Cardiac muscle cell (in vitro differentiated cells and primary cell): ENCODE data around the gene MFGE8. TPM values are rescaled to one million over a fixed set of nuclear protein-coding genes. Genes with fewer than 3 reads are reported as not detected.

Experiments
- DNase-seq, 2 donors: peaks; one replicate each; pipeline versions ENCODE4 v3.0.0 to v3.0.0-alpha.2; 2010 to 2017; ENCODE audit warnings: low read depth in 1 of 2, low spot score in 1 of 2
- H3K27ac ChIP-seq: fragments of 200-600 bp; sonication (generic); 2 replicates; pipeline ENCODE4 v1.5.1; 2016
- H3K27me3 ChIP-seq: fragments of 200-600 bp; sonication (generic); 2 replicates; pipeline ENCODE4 v1.6.0; 2016; ENCODE audit warnings: control low read depth
- H3K36me3 ChIP-seq: fragments of 200-600 bp; sonication (generic); 2 replicates; pipeline ENCODE4 v1.5.1; 2016; ENCODE audit warnings: control low read depth
- H3K4me1 ChIP-seq: fragments of 200-600 bp; sonication (generic); 2 replicates; pipeline ENCODE4 v1.8.1; 2017; ENCODE audit warnings: low read depth, mild to moderate bottlenecking, mixed run types
- H3K4me3 ChIP-seq: fragments of 200-600 bp; sonication (generic); 2 replicates; pipeline ENCODE4 v1.5.1; 2016; ENCODE audit warnings: mild to moderate bottlenecking
- H3K9me3 ChIP-seq: fragments of 200-600 bp; sonication (generic); 2 replicates; pipeline ENCODE4 v1.5.1; 2017; ENCODE audit warnings: low read depth, mild to moderate bottlenecking, control low read depth
- CTCF ChIP-seq: IDR thresholded peaks from 2 replicates; pipeline ENCODE4 v1.5.1; 2012; ENCODE audit warnings: low read depth, mild to moderate bottlenecking, low read length
- polyA plus RNA-seq: library from polyadenylated mRNA; unstranded; fragments of >200 nt; fragmentation: Nextera tagmentation; extraction: Ambion mirVana; gene quantifications from 2 replicates; pipeline ENCODE4 v1.2.1, GENCODE V29; 2016
- total RNA-seq: library from RNA; depleted of rRNA; stranded (reverse); fragments of >200 nt; gene quantifications from 2 replicates; pipeline ENCODE4 v1.2.3, GENCODE V29; 2016

The MFGE8 gene
- total and polyA plus RNA-seq, 2 experiments from 2014 or later, result 307 to 326 TPM

- no peak for DNase-seq
- Histone ChIP-seq H3K4me1 (no peaks in the 10 kb centered on the region), H3K9me3 (no peaks in the 10 kb centered on the region), H3K27ac (no peak overlapping the region), H3K27me3 (no peaks in the 10 kb centered on the region), H3K36me3 (no peaks in the 10 kb centered on the region), H3K4me3 (no peak overlapping the region)
- TF ChIP-seq CTCF, result no peak
Measured at GRCh38 chr15:88920186-88920891, 7.2 kb upstream of the MFGE8 start.

GRCh38 chr15:88918738-88919137 lies 5.6 kb upstream of the MFGE8 start:
- Histone ChIP-seq H3K4me1 (no peaks in the 10 kb centered on the region), H3K27ac (no peak overlapping the region), H3K9me3 (no peaks in the 10 kb centered on the region), H3K4me3 (no peak overlapping the region), H3K36me3 (no peaks in the 10 kb centered on the region), H3K27me3 (no peaks in the 10 kb centered on the region)
- TF ChIP-seq CTCF, result no peak
- peak in 1 of 2 donors; percentile 98 for DNase-seq

GRCh38 chr15:88917760-88918159 lies 4.6 kb upstream of the MFGE8 start:
- no peak for DNase-seq
- Histone ChIP-seq H3K9me3 (no peaks in the 10 kb centered on the region), H3K27me3 (no peaks in the 10 kb centered on the region), H3K36me3 (no peaks in the 10 kb centered on the region), H3K4me3 (no peak overlapping the region), H3K4me1 (no peaks in the 10 kb centered on the region), H3K27ac (no peak overlapping the region)
- TF ChIP-seq CTCF, result no peak

- no peak overlapping the region for H3K27ac ChIP-seq
- H3K27me3 ChIP-seq, result no peaks in the 10 kb centered on the region
- H3K4me3 ChIP-seq, result no peak overlapping the region
- H3K36me3 ChIP-seq, result no peaks in the 10 kb centered on the region
- H3K4me1 ChIP-seq, result peaks cover 12% of the 10 kb centered on the region
- DNase-seq, result no peak
- H3K9me3 ChIP-seq, result no peaks in the 10 kb centered on the region
- no peak for TF ChIP-seq CTCF
Measured at GRCh38 chr15:88915354-88915753, 2.2 kb upstream of the MFGE8 start.

- no peaks in the 10 kb centered on the region for H3K9me3 ChIP-seq
- DNase-seq, result no peak
- H3K4me3 ChIP-seq, result peak overlapping the region; percentile 54
- H3K27me3 ChIP-seq, result no peaks in the 10 kb centered on the region
- H3K4me1 ChIP-seq, result peaks cover 17% of the 10 kb centered on the region
- H3K27ac ChIP-seq, result peak overlapping the region; percentile 81
- no peak for TF ChIP-seq CTCF
- H3K36me3 ChIP-seq, result no peaks in the 10 kb centered on the region
Measured at GRCh38 chr15:88913850-88914169, 631 bp upstream of the MFGE8 start.
